ENCODE results near the gene PARD3B. TPM values are rescaled to one million over a fixed set of nuclear protein-coding genes. Genes with fewer than 3 reads are reported as not detected.

Gene PARD3B
- total RNA-seq, 1 experiment from 2014 or later = 6.4 TPM

DNA sequence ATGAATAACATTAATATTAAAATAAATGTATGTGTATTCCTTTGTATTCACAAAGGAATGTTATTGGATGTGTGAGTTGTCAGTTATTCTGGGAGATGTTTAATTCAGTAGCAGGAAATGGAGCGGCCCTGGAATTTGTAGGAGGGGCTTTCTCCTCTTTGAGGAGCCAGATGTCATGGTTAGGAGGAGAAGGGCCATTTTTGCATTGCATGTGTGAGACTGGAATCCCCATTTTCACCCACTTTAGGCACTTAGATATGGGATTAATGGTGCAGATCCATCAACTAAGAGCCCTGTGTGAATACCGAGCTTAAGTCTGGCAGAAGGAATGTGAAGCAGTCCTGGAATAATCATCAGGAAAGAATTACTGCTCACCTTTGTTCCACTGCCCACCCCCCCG, 439.2 kb downstream of the PARD3B start:
- Histone ChIP-seq H4K20me1 (ENCODE audit: control insufficient read depth, insufficient read depth, insufficient read length) (no peaks in the 10 kb centered on the region), H3K23me2 (ENCODE audit: insufficient read length, low read depth, low read length, poor library complexity, severe bottlenecking) (no peaks in the 10 kb centered on the region), H4K8ac (replicated peaks; ENCODE audit: insufficient read length, low read depth, low read length) (no peak overlapping the region), H3K4me1 (ENCODE audit: insufficient read depth, low read length) (no peaks in the 10 kb centered on the region; the same call in 1 of the 2 replicates), H3K4ac (ENCODE audit: low read depth, low read length) (no peak overlapping the region), H3K9me3 (ENCODE audit: control insufficient read depth, low read depth, low read length) (no peaks in the 10 kb centered on the region), H3K56ac (ENCODE audit: insufficient read length, low read depth, low read length) (no peak overlapping the region), H2BK15ac (ENCODE audit: low read depth, low read length) (no peak overlapping the region), H2AK5ac (ENCODE audit: insufficient read length, low read length) (no peak overlapping the region), H3K27me3 (ENCODE audit: insufficient read depth, low read length) (no peaks in the 10 kb centered on the region), H3K14ac (ENCODE audit: insufficient read depth, low read length) (no peak overlapping the region), H2BK120ac (ENCODE audit: low read depth, low read length, poor library complexity, severe bottlenecking) (no peak overlapping the region), H3K27ac (ENCODE audit: insufficient read length, low read depth, low read length) (no peak overlapping the region), H3K79me1 (ENCODE audit: insufficient read depth, low read depth, low read length, poor library complexity, severe bottlenecking) (no peaks in the 10 kb centered on the region), H2BK20ac (ENCODE audit: low read depth, low read length, poor library complexity, severe bottlenecking) (no peak overlapping the region), H2BK12ac (ENCODE audit: insufficient read length, low read depth, low read length) (no peak overlapping the region), H2BK5ac (ENCODE audit: insufficient read length, low read length) (no peak overlapping the region), H3K4me2 (ENCODE audit: insufficient read depth, insufficient read length, low read length) (no peak overlapping the region), H3K18ac (ENCODE audit: insufficient read length, low read depth, low read length) (no peak overlapping the region), H3K79me2 (ENCODE audit: insufficient read depth, low read length) (no peaks in the 10 kb centered on the region), H3K9ac (ENCODE audit: extremely low read depth, insufficient read length, low read length) (no peak overlapping the region), H4K91ac (ENCODE audit: insufficient read length, low read depth, low read length) (no peak overlapping the region), H3T11ph (ENCODE audit: low read length) (no peak overlapping the region), H2AFZ (ENCODE audit: low read length) (no peak overlapping the region), H3K23ac (ENCODE audit: insufficient read length, low read depth, low read length) (no peak overlapping the region), H4K5ac (ENCODE audit: insufficient read length, low read depth, low read length) (no peak overlapping the region)
- no peak overlapping the region for H3K4me3 Mint-ChIP-seq
- H3K4me1 Mint-ChIP-seq = peaks cover 17 to 20% of the 10 kb centered on the region in 2 experiments
- DNase-seq = no peak
- no peaks in the 10 kb centered on the region for H3K9me3 Mint-ChIP-seq
- TF ChIP-seq CTCF (conservative IDR thresholded peaks at IDR 0.05) = no peak
- no peaks in the 10 kb centered on the region for H3K36me3 Mint-ChIP-seq (ENCODE audit: insufficient read depth in 1 of 3, low read depth in 3 of 3)
- no CpG with 5 or more reads among the region's 3 CpGs for WGBS (ENCODE audit: extremely low coverage, insufficient read length, low lambda C conversion rate)
- no peaks in the 10 kb centered on the region for H3K27me3 Mint-ChIP-seq (ENCODE audit: low read depth)
- no peak overlapping the region; a peak in 1 of 7 replicates for H3K27ac Mint-ChIP-seq

Measured in H9 (cell line).